RWPE1 (cell line): ENCODE results near the gene LMNTD2.

Experiments
- CTCF ChIA-PET: fragments of 350-600 bp; sonication (Branson Sonifier 250); formaldehyde crosslinking; extraction: SDS; loops from one replicate; lab custom pipeline; 2021; lab: Yijun Ruan, JAX
- POLR2A ChIA-PET: fragments of 400-600 bp; formaldehyde crosslinking; extraction: SDS; loops from one replicate; lab custom pipeline; 2020; ENCODE audit warnings: antibody characterized with exemption; ENCODE audit not compliant: low non-redundant PET; lab: Yijun Ruan, JAX
- DNase-seq: peaks from one replicate; pipeline ENCODE4 v3.0.0; 2012; ENCODE audit warnings: low spot score
- H3K27ac ChIP-seq: fragments of 450-650 bp; 2 replicates; pipeline ENCODE4 v1.5.1; 2017
- TF ChIP-seq, protein P1 (sequence below): fragments of 450-650 bp; conservative IDR thresholded peaks from 2 replicates; pipeline ENCODE4 v1.5.1; 2017; ENCODE audit warnings: low read depth, mild to moderate bottlenecking

LMNTD2 gene

DNA sequence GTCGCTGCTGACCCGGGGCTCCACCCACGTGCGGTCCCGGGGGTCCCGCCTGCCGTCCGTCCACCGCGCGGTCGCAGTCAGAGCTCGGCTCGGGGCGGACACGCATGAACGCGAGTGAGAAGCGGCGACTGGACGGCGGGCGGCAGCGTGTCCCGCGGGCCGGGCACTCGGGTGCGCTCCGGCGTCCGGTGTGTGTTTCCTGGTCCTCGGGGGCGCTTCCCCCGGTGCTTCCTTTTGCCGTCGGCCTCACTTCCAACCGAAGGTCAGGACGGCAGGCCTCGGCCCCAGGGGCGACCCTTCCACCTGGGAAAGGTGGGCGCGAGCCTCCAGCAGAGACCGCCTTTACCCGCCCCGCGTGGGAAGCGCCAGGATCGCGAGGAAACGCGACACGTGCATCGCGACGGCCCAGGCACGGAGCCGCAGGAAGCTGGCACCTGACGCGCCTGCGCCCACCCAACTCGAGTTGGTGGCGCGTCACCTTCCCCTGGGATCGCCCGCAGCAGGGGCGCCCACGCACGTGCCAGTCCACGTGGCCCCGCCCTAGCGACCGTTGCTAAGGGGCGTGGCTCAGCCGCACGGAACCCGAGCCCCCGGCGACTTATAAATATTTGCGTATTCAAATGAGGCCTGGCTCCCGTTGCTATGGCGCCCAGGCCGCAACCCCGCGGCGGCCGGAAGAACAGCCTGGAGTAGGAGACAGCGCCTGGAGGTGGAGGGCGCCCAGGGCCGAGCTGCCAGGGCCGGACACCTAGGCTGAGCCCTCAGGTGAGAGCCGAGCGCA is 23.5 kb downstream of the LMNTD2 start, which contains the start of gene LRRC56:
Gene LRRC56 (plus strand): TSS at position 687 of the 781 bp plus-strand sequence. CDS start 3,158 bp downstream, outside the sequence.
- peak; percentile 90 for DNase-seq
- ChIA-PET POLR2A (no interaction called here), CTCF (no interaction called here)
- peak within 1 kb of the TSS; percentile 99 for H3K27ac ChIP-seq
- TF ChIP-seq, protein P1, sequence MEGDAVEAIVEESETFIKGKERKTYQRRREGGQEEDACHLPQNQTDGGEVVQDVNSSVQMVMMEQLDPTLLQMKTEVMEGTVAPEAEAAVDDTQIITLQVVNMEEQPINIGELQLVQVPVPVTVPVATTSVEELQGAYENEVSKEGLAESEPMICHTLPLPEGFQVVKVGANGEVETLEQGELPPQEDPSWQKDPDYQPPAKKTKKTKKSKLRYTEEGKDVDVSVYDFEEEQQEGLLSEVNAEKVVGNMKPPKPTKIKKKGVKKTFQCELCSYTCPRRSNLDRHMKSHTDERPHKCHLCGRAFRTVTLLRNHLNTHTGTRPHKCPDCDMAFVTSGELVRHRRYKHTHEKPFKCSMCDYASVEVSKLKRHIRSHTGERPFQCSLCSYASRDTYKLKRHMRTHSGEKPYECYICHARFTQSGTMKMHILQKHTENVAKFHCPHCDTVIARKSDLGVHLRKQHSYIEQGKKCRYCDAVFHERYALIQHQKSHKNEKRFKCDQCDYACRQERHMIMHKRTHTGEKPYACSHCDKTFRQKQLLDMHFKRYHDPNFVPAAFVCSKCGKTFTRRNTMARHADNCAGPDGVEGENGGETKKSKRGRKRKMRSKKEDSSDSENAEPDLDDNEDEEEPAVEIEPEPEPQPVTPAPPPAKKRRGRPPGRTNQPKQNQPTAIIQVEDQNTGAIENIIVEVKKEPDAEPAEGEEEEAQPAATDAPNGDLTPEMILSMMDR: no peak

DNA sequence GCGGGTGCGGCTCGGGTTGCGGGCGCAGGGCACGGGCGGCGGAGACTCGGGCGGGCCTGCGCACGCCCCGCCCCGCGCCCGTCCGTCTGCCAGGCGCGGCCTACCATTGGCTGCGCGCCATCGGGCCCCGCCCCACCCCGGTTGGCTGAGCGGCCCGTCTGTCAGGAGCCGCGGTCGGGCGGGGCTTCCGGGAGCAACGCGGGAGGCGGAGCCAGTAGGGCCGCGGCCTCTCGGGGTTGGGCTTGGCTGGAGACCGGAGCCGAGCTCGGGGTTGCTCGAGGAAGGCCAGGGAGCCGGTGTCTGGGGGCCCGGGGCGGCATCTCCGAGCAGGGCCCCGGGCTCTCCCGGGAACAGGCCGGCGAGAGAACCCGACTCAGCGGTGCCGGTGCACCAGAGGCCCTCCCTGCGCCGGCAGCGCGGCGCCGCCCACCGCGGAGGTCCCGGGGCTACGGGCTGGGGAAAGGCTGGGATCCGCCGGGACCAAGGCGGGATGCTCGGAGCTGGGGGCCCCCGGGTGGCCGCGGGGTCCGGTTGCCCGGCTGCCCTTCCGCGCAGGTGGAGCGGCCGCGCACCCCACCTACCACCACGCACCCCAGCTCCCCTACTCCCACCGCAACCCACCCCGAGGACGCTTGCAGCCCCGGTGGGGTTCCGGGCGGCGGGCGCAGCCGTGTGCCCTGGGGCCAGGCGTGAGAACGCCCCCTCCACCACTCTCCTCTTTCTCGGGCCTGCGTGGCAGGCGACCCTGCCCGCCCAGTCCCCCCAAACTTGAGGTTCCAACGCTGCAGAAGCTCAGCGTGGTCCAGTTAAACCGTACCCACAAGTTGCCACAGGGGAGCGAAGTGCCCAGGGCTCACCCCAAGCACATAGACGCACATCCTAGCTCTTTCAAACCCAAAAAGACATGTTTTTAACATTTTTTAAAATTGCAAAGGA is 24.8 kb downstream of the LMNTD2 start, which contains the start of gene HRAS:
Gene HRAS (minus strand): TSS at position 58 of the 936 bp plus-strand sequence.
- H3K27ac ChIP-seq: peak within 1 kb of the TSS; percentile 99
- peak; percentile 100 for DNase-seq
- TF ChIP-seq, protein P1: no peak
- CTCF ChIA-PET: interaction anchor here (0.6 to 1.0 kb wide), 2 partner anchors 17 to 65 kb away, joined by 3 read pairs; no protein-coding TSS in a partner anchor
- POLR2A ChIA-PET: no interaction called here

DNA sequence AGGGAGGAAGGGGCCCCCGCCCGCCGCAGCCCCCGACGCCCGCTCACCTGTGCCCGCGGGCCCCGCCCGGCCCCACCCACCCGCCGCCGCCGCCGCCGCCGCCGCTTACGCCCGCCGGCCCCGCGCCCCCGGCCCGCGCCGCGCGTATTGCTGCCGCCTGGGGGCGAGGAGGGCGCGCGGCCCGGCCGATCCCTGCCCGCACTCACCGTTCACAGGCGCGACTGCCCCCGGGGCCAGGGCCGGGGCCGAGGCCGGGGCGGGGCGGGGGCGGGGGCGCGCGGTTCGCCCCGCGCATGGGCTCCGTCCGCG is 25.4 kb downstream of the LMNTD2 start:
- TF ChIP-seq, protein P1: no peak
- CTCF ChIA-PET: interaction anchor here (0.6 to 1.0 kb wide), 2 partner anchors 17 to 136 kb away, joined by 3 to 6 read pairs; no protein-coding TSS in a partner anchor
- peak overlapping the region; percentile 99 for H3K27ac ChIP-seq
- POLR2A ChIA-PET: no interaction called here
- no peak for DNase-seq

DNA sequence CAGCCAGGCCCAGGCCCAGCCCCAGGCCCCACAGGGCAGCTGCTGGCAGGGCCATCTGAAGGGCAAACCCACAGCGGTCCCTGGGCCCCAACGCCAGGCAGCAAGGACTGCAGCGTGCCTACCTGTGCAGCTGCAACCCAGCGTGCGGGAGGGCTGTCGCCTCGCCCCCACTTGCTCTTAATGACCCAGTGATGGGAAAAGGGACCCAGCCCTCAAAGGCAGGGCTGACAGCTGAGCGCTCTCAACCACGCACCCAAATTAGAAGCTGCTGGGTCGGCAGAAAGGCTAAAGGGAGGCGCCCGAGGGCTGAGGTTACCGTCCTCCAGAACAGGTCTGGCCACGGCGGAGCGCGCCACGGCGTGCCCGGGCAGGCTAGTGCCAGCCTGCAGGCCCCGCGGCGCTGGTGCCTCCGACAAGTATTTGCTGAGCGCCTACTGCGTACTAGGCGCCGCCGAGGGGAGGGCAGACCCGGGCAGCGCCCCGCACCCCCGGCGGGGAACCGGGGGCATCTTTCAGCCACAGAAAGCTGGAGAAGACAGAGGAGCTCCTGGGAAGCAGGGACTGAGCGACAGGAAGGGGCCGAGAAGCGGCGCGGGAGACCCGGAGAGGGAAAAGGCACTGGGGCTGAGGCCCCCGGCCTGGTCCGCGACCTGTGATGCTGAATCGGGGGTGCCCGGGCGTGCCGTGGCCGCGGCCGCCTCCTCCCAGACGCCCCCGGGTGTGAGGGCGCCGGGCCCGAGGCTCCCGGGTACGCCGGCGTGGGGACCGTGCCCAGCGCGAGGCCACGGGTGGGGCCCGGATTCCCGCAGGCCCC is 25.9 kb downstream of the LMNTD2 start:
- TF ChIP-seq, protein P1: no peak
- ChIA-PET CTCF (interaction anchor here (0.6 to 3.0 kb wide), 3 partner anchors 16 to 539 kb away, joined by 3 to 15 read pairs (median 6); no protein-coding TSS in a partner anchor), POLR2A (interaction anchor here (0.6 to 0.9 kb wide), 2 partner anchors 24 to 122 kb away, joined by 3 to 10 read pairs; no protein-coding TSS in a partner anchor)
- H3K27ac ChIP-seq: peak overlapping the region; percentile 99
- DNase-seq: peak; percentile 79

DNA sequence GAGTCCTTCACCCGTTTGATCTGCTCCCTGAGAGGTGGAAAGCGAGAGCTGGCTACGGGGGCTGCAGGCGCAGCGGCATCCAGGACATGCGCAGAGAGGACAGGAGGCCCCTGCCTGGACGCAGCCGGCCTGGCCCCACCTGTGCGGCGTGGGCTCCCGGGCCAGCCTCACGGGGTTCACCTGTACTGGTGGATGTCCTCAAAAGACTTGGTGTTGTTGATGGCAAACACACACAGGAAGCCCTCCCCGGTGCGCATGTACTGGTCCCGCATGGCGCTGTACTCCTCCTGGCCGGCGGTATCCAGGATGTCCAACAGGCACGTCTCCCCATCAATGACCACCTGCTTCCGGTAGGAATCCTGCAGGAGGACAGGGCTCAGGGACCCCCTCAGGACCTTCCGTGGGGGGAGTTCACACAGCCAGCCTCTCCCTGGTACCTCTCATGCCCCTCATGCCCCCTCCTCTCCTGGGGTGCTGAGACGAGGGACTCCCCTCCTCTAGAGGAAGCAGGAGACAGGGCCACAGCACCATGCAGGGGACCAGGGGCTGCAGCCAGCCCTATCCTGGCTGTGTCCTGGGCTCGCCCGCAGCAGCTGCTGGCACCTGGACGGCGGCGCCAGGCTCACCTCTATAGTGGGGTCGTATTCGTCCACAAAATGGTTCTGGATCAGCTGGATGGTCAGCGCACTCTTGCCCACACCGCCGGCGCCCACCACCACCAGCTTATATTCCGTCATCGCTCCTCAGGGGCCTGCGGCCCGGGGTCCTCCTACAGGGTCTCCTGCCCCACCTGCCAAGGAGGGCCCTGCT is 26.7 kb downstream of the LMNTD2 start:
- CTCF ChIA-PET: interaction anchor here (0.6 to 3.0 kb wide), 2 partner anchors 15 to 178 kb away, joined by 3 to 15 read pairs; no protein-coding TSS in a partner anchor
- peak overlapping the region; percentile 99 for H3K27ac ChIP-seq
- POLR2A ChIA-PET: interaction anchor here (0.6 to 0.9 kb wide), 2 partner anchors 23 to 121 kb away, joined by 3 to 10 read pairs; no protein-coding TSS in a partner anchor
- no peak for DNase-seq
- TF ChIP-seq, protein P1: no peak
